ENCODE measurements around the gene SMTN. TPM values are rescaled to one million over a fixed set of nuclear protein-coding genes. Genes with fewer than 3 reads are reported as not detected.

The SMTN gene
- total RNA-seq, 1 donor from 2014 or later: 133 TPM

- DNase-seq (ENCODE audit: low read depth in 2 of 2): no peak
Observed at GRCh38 chr22:31153357-31153756, 72.2 kb downstream of the SMTN start.

Other genes starting within 250 kb of the SMTN start
- gene MORC2, start 112.5 kb upstream of the SMTN start, total RNA-seq: 12.6 and 15.8 TPM in 2 replicates
- gene TUG1, start 112.1 kb upstream of the SMTN start, total RNA-seq: 32.0 and 48.0 TPM in 2 replicates
- gene SELENOM, start 26.2 kb downstream of the SMTN start, total RNA-seq: 21.1 and 23.3 TPM in 2 replicates
- gene INPP5J, start 41.6 kb downstream of the SMTN start, total RNA-seq: 0.13 and 0.25 TPM in 2 replicates
- under 0.01 TPM in 1 of 2 replicates, not detected in the other for gene PLA2G3, start 59.2 kb downstream of the SMTN start, total RNA-seq
- gene RNF185, start 78.9 kb downstream of the SMTN start, total RNA-seq: 25.8 and 39.3 TPM in 2 replicates
- gene LIMK2, start 131.0 kb downstream of the SMTN start, total RNA-seq: 75.9 and 78.9 TPM in 2 replicates
- gene PIK3IP1, start 211.2 kb downstream of the SMTN start, total RNA-seq: 18.4 and 31.1 TPM in 2 replicates